ENCODE results near the gene SLC25A13. TPM values are rescaled to one million over a fixed set of nuclear protein-coding genes. Genes with fewer than 3 reads are reported as not detected.
A peak's percentile ranks its signal among the peaks of the same experiment; 100 is the strongest.

SLC25A13 gene
- total and polyA plus RNA-seq, 9 of the 15 experiments (the other 6 are each of a cell fraction or from before 2014, with no cell fraction given), result 21.4 to 80.2 (median 58.7) TPM

DNA sequence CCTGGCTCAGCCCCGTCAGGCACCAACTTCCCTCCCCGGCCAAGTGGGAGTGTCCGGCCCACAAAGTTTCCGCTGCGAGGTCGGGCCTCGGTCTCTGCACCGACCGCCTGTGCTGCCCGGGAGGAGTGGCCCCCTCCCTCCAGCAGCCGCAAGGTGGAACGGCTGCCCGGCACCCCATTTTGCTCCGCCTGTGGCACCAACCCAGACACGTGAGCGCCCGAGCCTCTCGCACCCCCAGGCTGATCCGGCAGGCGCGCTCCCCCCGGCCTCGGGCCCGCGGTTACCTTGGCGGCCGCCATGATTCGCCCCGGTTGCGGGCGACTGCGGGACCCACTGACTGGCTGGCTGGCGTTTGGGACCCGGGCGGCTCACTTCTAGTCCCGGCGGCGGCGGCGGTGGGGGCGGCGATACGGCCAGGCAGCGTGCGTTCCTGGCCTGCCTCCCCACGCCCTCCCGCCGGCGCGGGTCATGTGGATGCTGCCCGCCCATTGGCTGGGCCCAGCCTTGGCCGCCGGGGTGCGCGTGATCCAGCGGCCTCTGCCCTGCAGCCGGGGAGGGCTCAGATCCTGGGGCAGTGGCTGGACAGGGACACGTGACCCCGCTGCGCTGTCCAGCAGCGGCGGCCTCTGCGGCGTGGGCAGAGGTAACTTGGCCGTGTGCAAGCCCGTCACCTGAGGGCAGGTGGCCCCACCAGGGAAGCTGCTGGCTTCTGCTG is at the start of gene SLC25A13 (continued):
- TF ChIP-seq, protein P1, sequence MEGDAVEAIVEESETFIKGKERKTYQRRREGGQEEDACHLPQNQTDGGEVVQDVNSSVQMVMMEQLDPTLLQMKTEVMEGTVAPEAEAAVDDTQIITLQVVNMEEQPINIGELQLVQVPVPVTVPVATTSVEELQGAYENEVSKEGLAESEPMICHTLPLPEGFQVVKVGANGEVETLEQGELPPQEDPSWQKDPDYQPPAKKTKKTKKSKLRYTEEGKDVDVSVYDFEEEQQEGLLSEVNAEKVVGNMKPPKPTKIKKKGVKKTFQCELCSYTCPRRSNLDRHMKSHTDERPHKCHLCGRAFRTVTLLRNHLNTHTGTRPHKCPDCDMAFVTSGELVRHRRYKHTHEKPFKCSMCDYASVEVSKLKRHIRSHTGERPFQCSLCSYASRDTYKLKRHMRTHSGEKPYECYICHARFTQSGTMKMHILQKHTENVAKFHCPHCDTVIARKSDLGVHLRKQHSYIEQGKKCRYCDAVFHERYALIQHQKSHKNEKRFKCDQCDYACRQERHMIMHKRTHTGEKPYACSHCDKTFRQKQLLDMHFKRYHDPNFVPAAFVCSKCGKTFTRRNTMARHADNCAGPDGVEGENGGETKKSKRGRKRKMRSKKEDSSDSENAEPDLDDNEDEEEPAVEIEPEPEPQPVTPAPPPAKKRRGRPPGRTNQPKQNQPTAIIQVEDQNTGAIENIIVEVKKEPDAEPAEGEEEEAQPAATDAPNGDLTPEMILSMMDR (IDR thresholded peaks at IDR 0.05 in 2 of 3, conservative IDR thresholded peaks at IDR 0.05 in 1 of 3; ENCODE audit: insufficient read depth in 2 of 3, low read depth in 1 of 3, low read length in 3 of 3), result peak in 1 of 3 experiments; percentile 2; a peak in 1 of 6 replicates
- no peak for TF ChIP-seq JUNB (CRISPR knock-in tag; conservative IDR thresholded peaks at IDR 0.05)
- TF ChIP-seq ZNF76 (CRISPR knock-in tag; IDR thresholded peaks at IDR 0.05; ENCODE audit: borderline replicate concordance), result no peak
- TF ChIP-seq XRCC5 (IDR thresholded peaks at IDR 0.05; ENCODE audit: low read depth, low read length), result no peak; the same call in 1 of the 2 replicates
- no peak for TF ChIP-seq ETV5 (CRISPR knock-in tag; IDR thresholded peaks at IDR 0.05; ENCODE audit: low read depth)
- no peak for TF ChIP-seq WHSC1 (IDR thresholded peaks at IDR 0.05; ENCODE audit: low read length)
- TF ChIP-seq ZNF121 (CRISPR knock-in tag; conservative IDR thresholded peaks at IDR 0.05), result no peak
- TF ChIP-seq, protein P2, sequence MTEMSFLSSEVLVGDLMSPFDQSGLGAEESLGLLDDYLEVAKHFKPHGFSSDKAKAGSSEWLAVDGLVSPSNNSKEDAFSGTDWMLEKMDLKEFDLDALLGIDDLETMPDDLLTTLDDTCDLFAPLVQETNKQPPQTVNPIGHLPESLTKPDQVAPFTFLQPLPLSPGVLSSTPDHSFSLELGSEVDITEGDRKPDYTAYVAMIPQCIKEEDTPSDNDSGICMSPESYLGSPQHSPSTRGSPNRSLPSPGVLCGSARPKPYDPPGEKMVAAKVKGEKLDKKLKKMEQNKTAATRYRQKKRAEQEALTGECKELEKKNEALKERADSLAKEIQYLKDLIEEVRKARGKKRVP (CRISPR knock-in tag; IDR thresholded peaks at IDR 0.05), result no peak
- TF ChIP-seq ELF4 (CRISPR knock-in tag; IDR thresholded peaks at IDR 0.05), result 0 out of 2 replicates have a peak, but pooled peaks have one; percentile 28
- no peak for TF ChIP-seq RHOXF2B (CRISPR knock-in tag; conservative IDR thresholded peaks at IDR 0.05)
- peak; percentile 54 for TF ChIP-seq ZNF263 (CRISPR knock-in tag; IDR thresholded peaks at IDR 0.05; ENCODE audit: borderline replicate concordance)
- TF ChIP-seq, protein P3, sequence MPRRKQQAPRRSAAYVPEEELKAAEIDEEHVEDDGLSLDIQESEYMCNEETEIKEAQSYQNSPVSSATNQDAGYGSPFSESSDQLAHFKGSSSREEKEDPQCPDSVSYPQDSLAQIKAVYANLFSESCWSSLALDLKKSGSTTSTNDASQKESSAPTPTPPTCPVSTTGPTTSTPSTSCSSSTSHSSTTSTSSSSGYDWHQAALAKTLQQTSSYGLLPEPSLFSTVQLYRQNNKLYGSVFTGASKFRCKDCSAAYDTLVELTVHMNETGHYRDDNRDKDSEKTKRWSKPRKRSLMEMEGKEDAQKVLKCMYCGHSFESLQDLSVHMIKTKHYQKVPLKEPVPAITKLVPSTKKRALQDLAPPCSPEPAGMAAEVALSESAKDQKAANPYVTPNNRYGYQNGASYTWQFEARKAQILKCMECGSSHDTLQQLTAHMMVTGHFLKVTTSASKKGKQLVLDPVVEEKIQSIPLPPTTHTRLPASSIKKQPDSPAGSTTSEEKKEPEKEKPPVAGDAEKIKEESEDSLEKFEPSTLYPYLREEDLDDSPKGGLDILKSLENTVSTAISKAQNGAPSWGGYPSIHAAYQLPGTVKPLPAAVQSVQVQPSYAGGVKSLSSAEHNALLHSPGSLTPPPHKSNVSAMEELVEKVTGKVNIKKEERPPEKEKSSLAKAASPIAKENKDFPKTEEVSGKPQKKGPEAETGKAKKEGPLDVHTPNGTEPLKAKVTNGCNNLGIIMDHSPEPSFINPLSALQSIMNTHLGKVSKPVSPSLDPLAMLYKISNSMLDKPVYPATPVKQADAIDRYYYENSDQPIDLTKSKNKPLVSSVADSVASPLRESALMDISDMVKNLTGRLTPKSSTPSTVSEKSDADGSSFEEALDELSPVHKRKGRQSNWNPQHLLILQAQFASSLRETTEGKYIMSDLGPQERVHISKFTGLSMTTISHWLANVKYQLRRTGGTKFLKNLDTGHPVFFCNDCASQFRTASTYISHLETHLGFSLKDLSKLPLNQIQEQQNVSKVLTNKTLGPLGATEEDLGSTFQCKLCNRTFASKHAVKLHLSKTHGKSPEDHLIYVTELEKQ (CRISPR knock-in tag; IDR thresholded peaks at IDR 0.05), result no peak
- peak; percentile 80; the same call in 1 of the 2 replicates for TF ChIP-seq BRD4 (IDR thresholded peaks at IDR 0.05)
- no peak for TF ChIP-seq ADNP (tag; IDR thresholded peaks at IDR 0.05)
- no peak for TF ChIP-seq ZNF140 (CRISPR knock-in tag; IDR thresholded peaks at IDR 0.05)
- TF ChIP-seq HIVEP1 (CRISPR knock-in tag; IDR thresholded peaks at IDR 0.05), result no peak; the same call in 1 of the 2 replicates
- no peak for TF ChIP-seq ZC3H8 (IDR thresholded peaks at IDR 0.05)
- TF ChIP-seq ZKSCAN8 (CRISPR knock-in tag; IDR thresholded peaks at IDR 0.05), result no peak
- TF ChIP-seq, protein P4, sequence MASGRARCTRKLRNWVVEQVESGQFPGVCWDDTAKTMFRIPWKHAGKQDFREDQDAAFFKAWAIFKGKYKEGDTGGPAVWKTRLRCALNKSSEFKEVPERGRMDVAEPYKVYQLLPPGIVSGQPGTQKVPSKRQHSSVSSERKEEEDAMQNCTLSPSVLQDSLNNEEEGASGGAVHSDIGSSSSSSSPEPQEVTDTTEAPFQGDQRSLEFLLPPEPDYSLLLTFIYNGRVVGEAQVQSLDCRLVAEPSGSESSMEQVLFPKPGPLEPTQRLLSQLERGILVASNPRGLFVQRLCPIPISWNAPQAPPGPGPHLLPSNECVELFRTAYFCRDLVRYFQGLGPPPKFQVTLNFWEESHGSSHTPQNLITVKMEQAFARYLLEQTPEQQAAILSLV (tag; IDR thresholded peaks at IDR 0.05), result no peak
- 0 out of 2 replicates have a peak, but pooled peaks have one; percentile 27 for TF ChIP-seq EP300 (IDR thresholded peaks at IDR 0.05; ENCODE audit: low read length)
- TF ChIP-seq POLR3G (IDR thresholded peaks at IDR 0.05; ENCODE audit: extremely low read depth, insufficient read length, insufficient replicate concordance), result no peak
- no peak for TF ChIP-seq LARP7 (IDR thresholded peaks at IDR 0.05)
- no peak for TF ChIP-seq NFIX (CRISPR knock-in tag; IDR thresholded peaks at IDR 0.05; ENCODE audit: low read depth)

All from K562 (cell line).